SJSA1 (cell line): ENCODE data around the gene SRRM3. TPM values are rescaled to one million over a fixed set of nuclear protein-coding genes. Genes with fewer than 3 reads are reported as not detected.

Experiments used
- DNase-seq, 2 experiments: peaks; one replicate each; pipeline ENCODE4 v3.0.0-alpha.2; 2015 to 2020; ENCODE audit warnings: low spot score in 2 of 2, low read depth in 1 of 2
- H3K27ac ChIP-seq: fragments of 250-450 bp; sonication (Bioruptor Pico); 2 replicates; pipeline ENCODE4 v1.5.1; 2020; ENCODE audit warnings: mild to moderate bottlenecking, moderate library complexity
- H3K27me3 ChIP-seq: fragments of 250-450 bp; sonication (Bioruptor Pico); replicated peaks from 2 replicates; pipeline ENCODE4 v1.5.1; 2020; ENCODE audit warnings: mild to moderate bottlenecking, moderate library complexity
- H3K36me3 ChIP-seq: fragments of 250-450 bp; sonication (Bioruptor Pico); 2 replicates; pipeline ENCODE4 v1.5.1; 2020; ENCODE audit warnings: mild to moderate bottlenecking
- H3K4me1 ChIP-seq: fragments of 250-450 bp; sonication (Bioruptor Pico); replicated peaks from 2 replicates; pipeline ENCODE4 v1.6.1; 2021; ENCODE audit warnings: mild to moderate bottlenecking
- H3K4me3 ChIP-seq: fragments of 250-450 bp; sonication (Bioruptor Pico); 2 replicates; pipeline ENCODE4 v1.5.1; 2020; ENCODE audit warnings: mild to moderate bottlenecking
- H3K9me3 ChIP-seq: fragments of 250-450 bp; sonication (Bioruptor Pico); replicated peaks from 2 replicates; pipeline ENCODE4 v1.5.1; 2020; ENCODE audit warnings: mild to moderate bottlenecking
- total RNA-seq: library from RNA; depleted of rRNA; stranded (reverse); fragments of >200 nt; shearing (Covaris generic); gene quantifications from 2 replicates; pipeline ENCODE4 v1.2.3, GENCODE V29; 2014

SRRM3 gene
- total RNA-seq, 1 experiment from 2014 or later = 0.24 TPM

DNA sequence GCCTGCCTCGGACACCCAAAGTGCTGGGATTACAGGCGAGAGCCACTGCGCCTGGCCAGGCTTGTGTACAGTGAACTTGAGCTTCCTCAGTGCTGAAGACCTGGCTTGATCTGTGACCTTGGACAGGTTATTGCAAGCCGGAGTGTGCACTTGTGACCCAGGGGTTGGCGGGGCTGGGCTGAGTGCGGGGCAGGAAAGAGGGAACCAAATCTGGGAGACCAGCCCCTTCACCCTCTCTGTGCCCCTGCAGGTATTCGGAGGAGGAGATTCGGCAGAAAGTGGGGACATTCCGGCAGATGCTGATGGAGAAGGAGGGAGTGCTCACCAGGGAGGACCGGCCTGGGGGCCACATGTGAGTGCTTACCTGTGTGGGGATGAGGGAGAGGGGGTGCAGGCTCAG is 46.2 kb downstream of the SRRM3 start:
- H3K4me1 ChIP-seq = no peaks in the 10 kb centered on the region
- no peak for DNase-seq
- H3K27ac ChIP-seq = no peak overlapping the region
- peaks cover 4% of the 10 kb centered on the region for H3K27me3 ChIP-seq
- H3K36me3 ChIP-seq = no peaks in the 10 kb centered on the region
- H3K4me3 ChIP-seq = no peak overlapping the region
- no peaks in the 10 kb centered on the region for H3K9me3 ChIP-seq

DNA sequence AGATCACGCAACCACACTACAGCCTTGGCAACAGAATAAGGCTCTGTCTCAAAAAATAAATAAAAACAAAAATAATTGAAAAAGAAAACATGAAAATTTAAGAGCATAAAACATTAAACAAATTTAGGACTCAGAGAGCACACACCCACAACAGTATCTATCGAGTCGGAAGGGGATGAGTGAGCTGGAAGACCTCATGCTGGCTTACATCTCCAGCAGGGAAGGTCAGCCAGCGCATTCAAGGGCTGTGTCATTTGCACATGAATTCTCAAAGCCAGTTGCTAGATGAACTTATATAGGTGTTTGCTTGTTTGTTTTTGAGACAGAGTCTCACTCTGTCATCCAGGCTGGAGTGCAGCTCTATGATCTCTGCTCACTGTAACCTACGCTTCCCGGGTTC is 50.3 kb downstream of the SRRM3 start:
- no peaks in the 10 kb centered on the region for H3K36me3 ChIP-seq
- no peak overlapping the region for H3K4me3 ChIP-seq
- no peaks in the 10 kb centered on the region for H3K4me1 ChIP-seq
- no peaks in the 10 kb centered on the region for H3K9me3 ChIP-seq
- DNase-seq = no peak
- H3K27ac ChIP-seq = no peak overlapping the region
- H3K27me3 ChIP-seq = no peaks in the 10 kb centered on the region

DNA sequence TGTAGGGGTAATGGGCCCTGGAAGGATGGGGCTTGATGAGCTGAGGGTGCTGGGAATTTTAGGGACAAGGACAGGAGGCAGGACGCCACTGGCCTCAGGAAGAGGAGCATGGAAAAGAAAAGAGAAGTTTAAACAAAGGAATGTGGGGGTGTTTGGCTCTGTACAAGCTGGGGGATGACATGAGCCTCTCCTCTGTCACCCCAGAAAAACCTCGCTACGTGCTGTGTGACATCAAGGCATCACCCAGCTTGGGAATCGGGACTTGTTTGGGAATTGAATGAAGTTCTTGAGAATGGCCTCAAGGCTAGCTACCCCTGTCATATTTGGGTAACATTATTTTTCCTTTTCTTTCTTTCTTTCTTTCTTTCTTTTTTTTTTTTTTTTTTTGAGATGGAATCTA is 53.1 kb downstream of the SRRM3 start:
- Histone ChIP-seq H3K36me3 (no peaks in the 10 kb centered on the region), H3K9me3 (no peaks in the 10 kb centered on the region)
- DNase-seq = no peak

DNA sequence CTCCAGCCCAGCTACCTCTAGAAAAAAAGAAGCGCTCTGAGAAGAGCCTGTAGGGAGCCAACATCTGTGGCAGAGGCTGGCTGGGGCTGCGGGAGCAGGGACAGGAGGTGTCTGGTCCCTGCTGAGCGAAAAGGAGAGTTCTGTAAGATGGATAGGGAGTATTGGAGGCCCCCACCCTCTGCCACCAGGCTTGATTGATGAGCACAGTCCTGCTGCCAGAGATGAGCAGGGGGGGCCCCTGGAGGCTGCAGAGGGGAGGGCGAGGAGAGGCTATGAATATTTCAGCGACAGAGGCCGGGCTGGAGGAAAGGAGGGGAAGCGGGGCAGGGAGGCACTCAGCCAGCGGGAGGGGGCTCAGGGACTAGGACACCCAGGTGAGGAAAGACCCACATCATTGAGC is 56.3 kb downstream of the SRRM3 start:
- no peak for DNase-seq
- Histone ChIP-seq H3K4me1 (no peaks in the 10 kb centered on the region), H3K9me3 (no peaks in the 10 kb centered on the region), H3K27me3 (peaks cover 7% of the 10 kb centered on the region), H3K36me3 (no peaks in the 10 kb centered on the region), H3K27ac (no peak overlapping the region), H3K4me3 (no peak overlapping the region)

More for the DNA sequence above, 53.1 kb downstream of the SRRM3 start:
- Histone ChIP-seq H3K27me3 (peaks cover 7% of the 10 kb centered on the region), H3K4me1 (no peaks in the 10 kb centered on the region), H3K27ac (no peak overlapping the region), H3K4me3 (no peak overlapping the region)

DNA sequence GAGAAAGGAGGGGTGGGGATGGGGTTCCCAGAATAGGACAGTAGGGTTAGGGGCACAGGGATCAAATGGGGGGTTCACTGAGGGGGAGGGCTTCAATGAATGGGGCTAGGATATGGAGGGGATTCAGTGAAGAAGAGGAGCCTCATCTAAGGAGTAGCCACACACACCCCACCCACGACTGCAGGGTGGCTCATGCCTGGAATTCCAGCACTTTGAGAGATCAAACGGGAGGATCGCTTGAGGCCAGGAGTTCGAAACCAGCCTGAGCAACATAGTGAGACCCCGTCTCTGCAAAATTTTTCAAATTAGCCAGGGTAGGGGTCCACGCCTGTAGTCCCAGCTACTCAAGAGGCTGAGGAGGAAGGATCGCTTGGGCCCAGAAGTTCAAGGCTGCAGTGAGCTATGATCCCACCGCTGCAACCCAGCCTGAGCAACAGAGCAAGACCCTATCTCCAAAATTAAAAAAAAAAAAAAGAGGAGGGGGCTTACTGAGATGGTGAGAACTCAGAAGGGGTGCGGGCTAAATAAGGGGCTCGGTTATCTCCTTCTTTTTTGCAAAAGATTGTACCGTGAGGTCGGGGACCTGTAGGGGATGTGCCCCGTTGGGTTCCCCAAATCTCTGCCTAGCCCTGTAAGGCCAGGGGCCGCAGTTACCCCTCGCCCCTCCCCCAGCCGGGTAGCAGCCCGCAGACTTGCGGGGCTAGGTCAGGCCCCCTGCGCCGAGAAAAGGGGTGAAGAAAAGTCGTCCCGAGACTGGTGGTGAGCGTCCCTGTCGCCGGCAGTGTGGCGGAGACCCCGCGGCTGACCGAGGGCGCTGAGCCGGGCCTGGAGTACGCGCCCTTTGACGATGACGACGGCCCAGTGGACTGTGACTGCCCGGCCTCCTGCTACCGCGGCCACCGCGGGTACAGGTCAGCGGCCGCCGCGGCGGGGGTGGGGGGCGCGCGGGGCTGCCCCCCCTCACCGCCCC is 57.7 kb downstream of the SRRM3 start:
- no peaks in the 10 kb centered on the region for H3K36me3 ChIP-seq
- peaks cover 7% of the 10 kb centered on the region for H3K27me3 ChIP-seq
- DNase-seq = no peak
- no peaks in the 10 kb centered on the region for H3K9me3 ChIP-seq
- no peak overlapping the region for H3K27ac ChIP-seq
- no peaks in the 10 kb centered on the region for H3K4me1 ChIP-seq
- H3K4me3 ChIP-seq = no peak overlapping the region

DNA sequence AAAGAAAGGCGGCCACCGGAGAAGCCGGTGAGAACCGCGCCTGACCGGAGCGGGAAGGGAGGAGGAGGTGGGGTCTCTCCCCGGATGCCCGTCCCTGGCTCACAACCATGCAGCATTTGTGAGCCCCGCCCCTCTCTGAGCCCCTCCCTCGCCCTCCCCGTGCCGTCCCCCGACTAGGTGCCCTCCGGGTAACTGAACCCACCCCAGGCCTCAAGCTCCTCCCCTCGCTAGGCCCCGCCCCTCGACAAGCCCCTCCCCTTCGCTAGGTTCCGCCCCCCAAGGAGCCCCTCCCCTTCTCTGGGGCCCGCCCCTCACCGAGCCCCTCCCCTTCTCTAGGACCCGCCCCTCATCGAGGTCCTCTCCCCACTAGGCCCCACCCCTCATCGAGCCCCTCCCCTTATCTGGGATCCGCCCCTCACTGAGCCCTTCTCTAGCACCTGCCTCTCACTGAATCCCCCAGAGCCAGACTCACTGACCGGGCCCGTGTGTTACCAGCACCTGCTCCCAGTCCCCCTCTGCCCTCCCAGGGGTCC is 58.5 kb downstream of the SRRM3 start:
- no peak overlapping the region for H3K4me3 ChIP-seq
- peak in 1 of 2 experiments; percentile 59 for DNase-seq
- no peaks in the 10 kb centered on the region for H3K36me3 ChIP-seq
- H3K27me3 ChIP-seq = peaks cover 7% of the 10 kb centered on the region
- no peaks in the 10 kb centered on the region for H3K9me3 ChIP-seq
- no peaks in the 10 kb centered on the region for H3K4me1 ChIP-seq
- no peak overlapping the region for H3K27ac ChIP-seq

DNA sequence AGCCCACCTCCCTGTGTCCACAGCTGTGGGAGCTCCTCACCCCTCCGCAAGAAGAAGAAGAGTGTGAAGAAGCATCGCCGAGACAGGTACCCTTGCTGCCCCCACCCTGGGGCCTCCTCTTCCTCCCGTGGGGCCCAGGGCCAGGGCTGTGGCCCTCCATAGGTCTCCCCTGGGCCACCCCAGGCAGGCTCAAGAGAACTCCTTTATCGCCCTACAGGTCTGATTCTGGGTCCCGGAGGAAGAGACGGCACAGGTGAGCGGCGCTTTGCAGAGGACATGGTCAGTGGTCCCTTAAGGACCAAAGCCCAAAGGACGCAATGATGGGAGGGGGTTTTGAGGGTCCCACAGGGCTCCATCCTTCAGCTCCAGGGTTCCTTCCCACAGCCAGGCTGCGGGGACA is 59.6 kb downstream of the SRRM3 start:
- Histone ChIP-seq H3K27me3 (peaks cover 7% of the 10 kb centered on the region), H3K4me3 (no peak overlapping the region), H3K36me3 (no peaks in the 10 kb centered on the region), H3K27ac (no peak overlapping the region), H3K4me1 (no peaks in the 10 kb centered on the region), H3K9me3 (no peaks in the 10 kb centered on the region)
- DNase-seq = no peak

DNA sequence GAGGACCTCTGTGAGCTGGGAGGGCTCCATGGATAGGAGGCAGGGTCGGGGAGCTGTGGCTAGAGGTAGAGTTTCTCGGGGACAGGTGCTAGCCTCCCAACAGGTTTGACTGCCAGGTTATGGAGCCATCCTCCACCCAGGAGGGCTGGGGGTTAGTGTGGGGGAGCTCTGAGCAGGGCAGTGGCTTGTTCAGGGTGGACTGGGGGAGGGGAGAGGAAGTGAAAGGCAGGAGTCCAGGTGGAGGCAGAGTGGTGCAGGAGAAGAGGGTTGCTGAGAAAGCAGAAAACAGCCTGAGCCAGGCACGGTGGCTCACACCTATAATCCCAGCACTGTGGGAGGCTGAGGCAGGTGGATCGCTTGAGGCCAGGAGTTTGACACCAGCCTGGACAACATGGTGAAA is 60.2 kb downstream of the SRRM3 start:
- DNase-seq = no peak
- Histone ChIP-seq H3K4me3 (no peak overlapping the region), H3K27ac (no peak overlapping the region), H3K9me3 (no peaks in the 10 kb centered on the region), H3K36me3 (no peaks in the 10 kb centered on the region), H3K4me1 (peaks cover 2% of the 10 kb centered on the region; the same call in 1 of the 2 replicates), H3K27me3 (peaks cover 11% of the 10 kb centered on the region)

DNA sequence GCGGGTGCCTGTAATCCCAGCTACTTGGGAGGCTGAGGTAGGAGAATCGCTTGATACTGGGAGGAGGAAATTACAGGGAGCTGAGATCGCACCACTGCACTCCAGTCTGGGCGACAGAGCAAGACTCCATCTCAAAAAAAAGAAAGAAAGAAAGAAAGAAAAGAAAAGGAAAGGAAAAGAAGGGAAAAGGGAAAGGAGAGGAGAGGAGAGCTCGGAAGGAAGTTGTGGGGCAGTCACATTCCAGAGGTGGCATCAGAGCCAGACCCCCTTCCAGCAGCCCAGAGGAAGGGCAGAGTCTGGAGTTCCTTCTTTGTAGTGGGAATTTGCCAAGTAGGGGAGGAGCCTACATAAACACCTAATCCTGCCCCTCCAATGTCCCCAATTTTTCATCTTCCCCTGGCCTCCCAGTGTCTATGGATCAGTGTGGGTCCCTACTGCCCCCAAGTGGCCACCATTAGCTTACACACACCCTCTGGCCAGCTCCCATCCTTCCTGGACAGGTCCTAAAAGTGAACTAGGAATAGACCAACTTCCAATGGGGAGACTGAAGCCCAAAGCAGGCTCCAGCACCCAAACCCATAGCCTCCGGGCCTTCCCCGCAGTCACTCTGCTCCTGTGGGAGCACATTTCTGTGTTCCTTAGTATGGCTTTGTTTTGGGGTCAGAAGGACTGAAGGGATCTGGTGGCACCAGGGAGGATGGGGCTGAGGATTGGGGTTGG is 61.1 kb downstream of the SRRM3 start:
- no peak overlapping the region for H3K4me3 ChIP-seq
- no peaks in the 10 kb centered on the region for H3K36me3 ChIP-seq
- peak; percentile 45 to 66 for DNase-seq
- no peaks in the 10 kb centered on the region for H3K9me3 ChIP-seq
- H3K27ac ChIP-seq = no peak overlapping the region
- peaks cover 18% of the 10 kb centered on the region for H3K27me3 ChIP-seq
- H3K4me1 ChIP-seq = peaks cover 5% of the 10 kb centered on the region; the same call in 1 of the 2 replicates

DNA sequence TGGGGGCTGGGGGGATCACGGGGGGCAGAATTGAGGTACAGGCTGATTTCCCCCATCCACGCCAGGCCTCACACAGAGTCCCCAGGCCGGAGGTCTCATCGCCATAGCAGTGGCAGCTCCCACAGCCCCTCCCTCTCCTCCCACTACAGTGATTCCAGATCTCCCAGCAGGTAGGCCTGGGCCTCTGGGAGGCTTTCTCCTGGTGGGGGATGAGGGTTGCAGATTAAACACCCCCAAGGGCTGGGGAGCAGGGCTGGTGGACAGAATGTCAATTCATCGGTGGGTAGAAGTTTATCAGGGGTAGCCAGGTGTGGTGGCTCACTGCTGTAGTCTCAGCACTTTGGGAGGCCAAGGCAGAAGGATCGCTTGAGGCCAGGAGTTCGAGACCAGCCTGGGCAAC is 63.6 kb downstream of the SRRM3 start:
- Histone ChIP-seq H3K36me3 (no peaks in the 10 kb centered on the region), H3K9me3 (no peaks in the 10 kb centered on the region), H3K27ac (no peak overlapping the region), H3K4me1 (peaks cover 5% of the 10 kb centered on the region; the same call in 1 of the 2 replicates), H3K27me3 (peaks cover 23% of the 10 kb centered on the region), H3K4me3 (no peak overlapping the region)
- no peak for DNase-seq

DNA sequence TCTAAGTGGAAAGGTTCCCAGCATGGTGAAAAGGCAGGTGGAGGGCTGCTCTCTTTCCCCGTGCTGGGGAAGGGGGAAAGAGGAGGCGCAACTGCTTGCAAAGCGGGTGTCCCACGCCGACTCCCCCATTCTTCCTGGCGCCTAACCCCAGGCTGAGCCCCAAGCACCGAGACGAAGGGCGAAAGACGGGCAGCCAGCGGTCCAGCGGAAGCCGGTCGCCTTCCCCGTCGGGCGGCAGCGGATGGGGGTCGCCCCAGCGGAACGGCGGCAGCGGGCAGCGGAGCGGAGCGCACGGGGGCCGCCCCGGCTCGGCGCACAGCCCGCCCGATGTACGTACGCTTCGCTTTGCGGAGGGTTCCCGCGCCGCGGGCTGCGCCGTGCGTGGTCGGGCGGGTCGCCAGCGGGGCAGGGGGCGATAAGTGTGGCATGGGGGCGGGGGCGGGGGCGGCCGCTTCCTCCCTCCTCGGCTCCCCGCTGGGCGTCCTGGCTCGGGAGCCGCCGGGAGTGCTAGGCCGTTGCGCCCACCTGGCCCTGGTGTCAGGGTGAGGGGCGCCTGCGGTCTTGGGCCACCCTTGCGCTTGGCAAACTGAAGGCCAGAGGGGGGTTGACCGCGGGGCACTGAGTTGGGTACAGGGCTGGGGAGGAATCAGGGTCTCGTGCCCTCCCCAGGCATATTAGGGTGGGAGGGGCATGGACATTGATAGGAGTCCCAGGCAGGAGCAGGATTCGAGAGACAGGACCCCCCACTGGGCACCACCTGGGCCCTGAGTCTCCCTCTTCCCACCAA is 65.6 kb downstream of the SRRM3 start:
- H3K27ac ChIP-seq = no peak overlapping the region
- H3K9me3 ChIP-seq = no peaks in the 10 kb centered on the region
- peaks cover 24% of the 10 kb centered on the region for H3K27me3 ChIP-seq
- no peaks in the 10 kb centered on the region for H3K36me3 ChIP-seq
- peaks cover 5% of the 10 kb centered on the region; the same call in 1 of the 2 replicates for H3K4me1 ChIP-seq
- no peak for DNase-seq
- H3K4me3 ChIP-seq = no peak overlapping the region

DNA sequence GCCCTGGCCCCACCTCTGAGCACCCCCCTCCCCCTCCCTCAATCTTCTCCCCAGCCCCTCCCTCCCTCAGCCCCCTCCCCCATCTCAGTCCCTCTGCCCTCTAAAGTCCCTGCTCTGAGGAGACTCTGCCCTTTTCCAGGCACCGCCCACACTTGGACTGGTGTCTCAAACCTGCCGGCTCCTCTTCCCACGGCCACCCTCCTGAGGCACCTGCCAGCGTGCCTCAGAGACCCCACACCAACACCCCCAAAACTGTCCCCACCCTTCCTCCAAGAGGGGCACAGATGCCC is 66.1 kb downstream of the SRRM3 start:
- Histone ChIP-seq H3K4me1 (peaks cover 8% of the 10 kb centered on the region; the same call in 1 of the 2 replicates), H3K27ac (no peak overlapping the region), H3K36me3 (no peaks in the 10 kb centered on the region), H3K27me3 (peaks cover 24% of the 10 kb centered on the region), H3K4me3 (no peak overlapping the region), H3K9me3 (no peaks in the 10 kb centered on the region)
- DNase-seq = no peak

DNA sequence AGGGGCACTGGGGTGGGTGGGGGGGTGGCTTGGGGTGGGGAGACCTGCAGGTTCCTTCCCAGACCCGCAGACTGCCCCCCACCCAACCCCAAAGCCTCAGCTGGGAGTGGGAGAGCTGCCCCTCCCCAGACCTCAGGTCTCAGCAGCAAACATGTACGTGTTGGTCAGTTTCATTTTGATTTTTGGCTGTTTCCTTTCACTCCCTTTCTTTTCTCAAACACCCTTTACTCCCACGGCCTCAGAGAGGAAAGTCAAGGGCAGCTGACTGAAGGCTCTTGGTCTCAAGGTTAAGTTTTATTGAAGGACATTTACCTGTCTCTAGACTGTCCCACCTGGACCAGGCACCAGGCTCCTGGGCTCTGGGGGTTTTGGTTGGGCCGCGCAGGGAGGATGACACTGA is 66.7 kb downstream of the SRRM3 start:
- H3K4me3 ChIP-seq = no peak overlapping the region

More for the DNA sequence above, 66.7 kb downstream of the SRRM3 start:
- H3K27ac ChIP-seq = no peak overlapping the region
- peaks cover 24% of the 10 kb centered on the region for H3K27me3 ChIP-seq
- H3K4me1 ChIP-seq = peaks cover 10% of the 10 kb centered on the region; the same call in 1 of the 2 replicates
- no peaks in the 10 kb centered on the region for H3K36me3 ChIP-seq
- no peaks in the 10 kb centered on the region for H3K9me3 ChIP-seq
- no peak for DNase-seq
